Stimulated activated CD8-positive, alpha-beta memory T cell treated with anti-CD3 and anti-CD28 coated beads, Interleukin-15, amount 100 ng/mL, for 1 hour (primary cell): ENCODE results near the gene C12orf57.
A peak's percentile ranks its signal among the peaks of the same experiment; 100 is the strongest.

Experiments
- DNase-seq: peaks from one replicate; pipeline ENCODE4 v3.0.0-alpha.2; 2020; ENCODE audit warnings: low read depth

C12orf57 gene

DNA sequence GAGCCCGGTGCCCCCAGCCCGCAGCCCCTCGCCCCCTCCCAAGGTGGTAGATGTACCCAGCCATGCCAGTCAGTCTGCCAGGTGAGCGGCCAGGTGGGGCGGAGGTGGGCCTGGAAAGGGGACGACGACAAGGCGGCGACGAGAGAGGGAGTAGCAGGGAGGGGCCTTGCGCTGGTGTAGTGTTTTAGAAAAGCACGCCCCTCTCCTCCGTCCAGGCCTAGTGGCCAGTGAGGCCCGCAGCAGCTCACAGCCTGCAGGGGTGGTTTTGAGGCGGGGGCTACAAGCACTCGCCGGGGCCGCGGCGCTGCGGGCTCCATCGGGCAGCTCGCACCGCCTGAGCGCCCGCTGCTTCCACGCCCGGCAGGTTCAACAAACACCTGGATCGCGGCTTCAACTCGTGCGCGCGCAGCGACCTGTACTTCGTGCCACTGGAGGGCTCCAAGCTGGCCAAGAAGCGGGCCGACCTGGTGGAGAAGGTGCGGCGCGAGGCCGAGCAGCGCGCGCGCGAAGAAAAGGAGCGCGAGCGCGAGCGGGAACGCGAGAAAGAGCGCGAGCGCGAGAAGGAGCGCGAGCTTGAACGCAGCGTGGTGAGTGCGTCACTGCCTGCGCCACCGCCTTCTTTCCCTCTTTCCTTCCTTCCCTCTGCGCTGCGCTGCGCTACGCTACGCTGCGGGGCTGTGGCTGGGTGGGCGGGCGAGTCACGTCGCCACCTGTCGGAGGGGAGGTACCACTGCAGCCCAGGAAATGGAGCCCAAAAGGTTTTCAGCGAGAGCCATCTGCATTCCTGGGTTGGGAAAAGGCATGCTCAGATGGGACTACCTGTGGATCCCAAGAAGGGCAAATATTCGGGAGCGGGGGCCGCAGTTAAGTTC is 6.1 kb upstream of the C12orf57 start:
- DNase-seq, result peak; percentile 85

DNA sequence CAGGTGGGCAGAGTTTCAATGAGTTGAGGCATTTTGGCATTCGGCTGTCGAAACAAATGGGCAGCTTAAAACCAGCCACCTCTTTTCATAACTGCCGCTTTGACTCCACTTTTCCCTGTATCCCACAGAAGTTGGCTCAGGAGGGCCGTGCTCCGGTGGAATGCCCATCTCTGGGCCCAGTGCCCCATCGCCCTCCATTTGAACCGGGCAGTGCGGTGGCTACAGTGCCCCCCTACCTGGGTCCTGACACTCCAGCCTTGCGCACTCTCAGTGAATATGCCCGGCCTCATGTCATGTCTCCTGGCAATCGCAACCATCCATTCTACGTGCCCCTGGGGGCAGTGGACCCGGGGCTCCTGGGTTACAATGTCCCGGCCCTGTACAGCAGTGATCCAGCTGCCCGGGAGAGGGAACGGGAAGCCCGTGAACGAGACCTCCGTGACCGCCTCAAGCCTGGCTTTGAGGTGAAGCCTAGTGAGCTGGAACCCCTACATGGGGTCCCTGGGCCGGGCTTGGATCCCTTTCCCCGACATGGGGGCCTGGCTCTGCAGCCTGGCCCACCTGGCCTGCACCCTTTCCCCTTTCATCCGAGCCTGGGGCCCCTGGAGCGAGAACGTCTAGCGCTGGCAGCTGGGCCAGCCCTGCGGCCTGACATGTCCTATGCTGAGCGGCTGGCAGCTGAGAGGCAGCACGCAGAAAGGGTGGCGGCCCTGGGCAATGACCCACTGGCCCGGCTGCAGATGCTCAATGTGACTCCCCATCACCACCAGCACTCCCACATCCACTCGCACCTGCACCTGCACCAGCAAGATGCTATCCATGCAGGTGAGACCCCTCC is 5.2 kb upstream of the C12orf57 start:
- no peak for DNase-seq

DNA sequence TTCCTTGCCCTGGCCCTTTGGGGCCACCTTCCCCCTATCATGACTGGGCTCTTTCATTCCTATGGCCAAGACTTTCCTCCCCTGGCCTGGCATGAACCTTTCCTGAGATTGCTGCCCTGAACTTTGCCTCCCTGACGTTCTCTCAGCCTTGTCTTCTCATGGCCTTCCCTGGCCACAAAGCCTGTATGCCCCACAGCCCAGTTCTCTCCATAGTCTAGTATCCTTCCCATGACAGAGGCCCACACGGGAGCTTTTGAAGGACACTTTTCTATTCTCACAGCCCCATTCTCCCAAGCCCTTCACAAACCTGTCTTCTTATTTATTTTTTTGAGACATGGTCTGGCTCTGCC is 4.7 kb upstream of the C12orf57 start:
- no peak for DNase-seq

DNA sequence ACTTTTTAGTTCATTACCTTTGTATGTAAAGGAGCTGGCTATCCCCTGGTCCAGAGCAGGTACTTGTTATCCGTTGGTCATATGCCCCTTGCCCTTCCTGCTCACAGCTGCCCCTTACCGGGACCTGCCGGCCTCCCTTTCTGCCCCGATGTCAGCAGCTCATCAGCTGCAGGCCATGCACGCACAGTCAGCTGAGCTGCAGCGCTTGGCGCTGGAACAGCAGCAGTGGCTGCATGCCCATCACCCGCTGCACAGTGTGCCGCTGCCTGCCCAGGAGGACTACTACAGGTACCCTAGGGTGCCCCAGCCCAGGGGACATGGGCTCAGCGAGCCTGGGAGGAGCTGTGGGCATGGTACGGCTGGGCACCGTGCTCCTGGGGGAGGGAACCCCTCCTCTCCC is 2.6 kb upstream of the C12orf57 start:
- no peak for DNase-seq

DNA sequence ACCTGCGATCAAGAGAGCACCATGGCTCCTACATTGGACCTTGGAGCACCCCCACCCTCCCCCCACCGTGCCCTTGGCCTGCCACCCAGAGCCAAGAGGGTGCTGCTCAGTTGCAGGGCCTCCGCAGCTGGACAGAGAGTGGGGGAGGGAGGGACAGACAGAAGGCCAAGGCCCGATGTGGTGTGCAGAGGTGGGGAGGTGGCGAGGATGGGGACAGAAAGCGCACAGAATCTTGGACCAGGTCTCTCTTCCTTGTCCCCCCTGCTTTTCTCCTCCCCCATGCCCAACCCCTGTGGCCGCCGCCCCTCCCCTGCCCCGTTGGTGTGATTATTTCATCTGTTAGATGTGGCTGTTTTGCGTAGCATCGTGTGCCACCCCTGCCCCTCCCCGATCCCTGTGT is 2.0 kb upstream of the C12orf57 start:
- no peak for DNase-seq

DNA sequence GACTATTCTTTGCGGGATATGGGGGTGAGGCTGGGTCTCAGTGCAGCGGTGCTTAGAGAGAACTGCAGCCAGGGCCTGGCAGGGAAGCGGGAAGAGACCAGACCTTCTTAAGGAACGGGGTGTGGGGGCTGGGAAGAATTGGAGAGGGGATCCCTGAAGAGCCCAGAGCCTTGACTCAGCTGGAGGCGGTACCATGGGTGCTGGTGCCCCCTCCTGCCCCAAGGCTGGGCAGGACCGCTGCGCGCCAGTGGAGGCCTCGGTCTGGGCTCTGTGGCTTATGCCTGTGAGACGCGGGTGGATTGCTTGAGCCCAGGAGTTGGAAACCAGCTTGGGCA is 1.5 kb upstream of the C12orf57 start:
- no peak for DNase-seq

DNA sequence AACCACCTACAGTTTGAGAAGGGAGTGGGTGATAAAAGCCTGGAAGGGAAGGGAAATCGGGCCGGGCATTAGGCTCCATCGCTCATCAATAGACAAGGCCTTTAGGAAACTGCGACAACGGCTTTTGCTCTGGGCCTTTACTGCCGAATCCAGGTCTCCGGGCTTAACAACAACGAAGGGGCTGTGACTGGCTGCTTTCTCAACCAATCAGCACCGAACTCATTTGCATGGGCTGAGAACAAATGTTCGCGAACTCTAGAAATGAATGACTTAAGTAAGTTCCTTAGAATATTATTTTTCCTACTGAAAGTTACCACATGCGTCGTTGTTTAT is 467 bp upstream of the C12orf57 start:
- DNase-seq, result no peak

DNA sequence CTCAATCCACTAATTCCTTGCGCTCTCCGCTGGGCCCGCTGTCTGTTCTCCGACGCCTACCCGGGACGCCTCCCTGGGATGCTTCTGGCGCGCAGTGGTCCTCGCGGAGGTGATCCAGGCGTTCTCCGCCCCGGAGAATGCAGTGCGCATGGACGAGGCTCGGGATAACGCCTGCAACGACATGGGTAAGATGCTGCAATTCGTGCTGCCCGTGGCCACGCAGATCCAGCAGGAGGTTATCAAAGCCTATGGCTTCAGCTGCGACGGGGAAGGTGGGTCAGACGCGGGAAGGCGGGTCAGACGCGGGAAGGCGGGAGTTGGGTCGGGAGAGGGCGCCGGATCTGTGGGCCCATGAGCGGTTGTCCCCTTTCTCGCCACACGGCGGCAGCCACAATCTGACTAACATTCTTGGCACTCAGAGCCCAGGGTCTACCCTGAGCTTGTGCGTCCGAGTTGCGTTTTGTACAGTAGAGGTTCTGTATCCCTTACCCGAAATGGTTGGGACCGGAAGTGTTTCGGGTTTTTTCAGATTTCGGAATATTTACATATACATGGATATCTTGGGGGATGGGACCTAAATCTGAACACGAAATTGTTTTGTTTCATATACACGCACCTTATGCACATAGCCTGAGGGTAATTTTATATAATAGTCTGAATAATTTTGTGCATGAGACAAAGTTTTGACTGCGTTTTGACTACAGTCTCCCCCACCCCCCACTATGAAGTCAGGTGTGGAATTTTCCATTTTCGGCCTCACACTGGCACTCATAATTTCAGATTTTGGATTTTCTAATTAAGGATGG is 762 bp downstream of the C12orf57 start:
- DNase-seq, result peak; percentile 71

DNA sequence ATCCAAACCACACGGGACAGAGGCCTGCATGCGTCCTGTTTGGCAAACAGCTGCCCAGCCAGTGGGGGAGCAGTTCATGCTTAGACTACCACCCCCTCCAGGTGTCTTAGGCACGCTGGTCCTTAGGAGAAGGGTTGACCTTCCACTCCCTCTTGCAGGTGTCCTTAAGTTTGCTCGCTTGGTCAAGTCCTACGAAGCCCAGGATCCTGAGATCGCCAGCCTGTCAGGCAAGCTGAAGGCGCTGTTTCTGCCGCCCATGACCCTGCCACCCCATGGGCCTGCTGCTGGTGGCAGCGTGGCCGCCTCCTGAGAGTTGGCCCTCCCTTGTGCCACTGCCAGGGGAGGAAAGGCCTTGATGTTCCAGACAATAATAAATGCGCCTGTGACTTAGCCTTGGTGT is 1.8 kb downstream of the C12orf57 start:
- no peak for DNase-seq

DNA sequence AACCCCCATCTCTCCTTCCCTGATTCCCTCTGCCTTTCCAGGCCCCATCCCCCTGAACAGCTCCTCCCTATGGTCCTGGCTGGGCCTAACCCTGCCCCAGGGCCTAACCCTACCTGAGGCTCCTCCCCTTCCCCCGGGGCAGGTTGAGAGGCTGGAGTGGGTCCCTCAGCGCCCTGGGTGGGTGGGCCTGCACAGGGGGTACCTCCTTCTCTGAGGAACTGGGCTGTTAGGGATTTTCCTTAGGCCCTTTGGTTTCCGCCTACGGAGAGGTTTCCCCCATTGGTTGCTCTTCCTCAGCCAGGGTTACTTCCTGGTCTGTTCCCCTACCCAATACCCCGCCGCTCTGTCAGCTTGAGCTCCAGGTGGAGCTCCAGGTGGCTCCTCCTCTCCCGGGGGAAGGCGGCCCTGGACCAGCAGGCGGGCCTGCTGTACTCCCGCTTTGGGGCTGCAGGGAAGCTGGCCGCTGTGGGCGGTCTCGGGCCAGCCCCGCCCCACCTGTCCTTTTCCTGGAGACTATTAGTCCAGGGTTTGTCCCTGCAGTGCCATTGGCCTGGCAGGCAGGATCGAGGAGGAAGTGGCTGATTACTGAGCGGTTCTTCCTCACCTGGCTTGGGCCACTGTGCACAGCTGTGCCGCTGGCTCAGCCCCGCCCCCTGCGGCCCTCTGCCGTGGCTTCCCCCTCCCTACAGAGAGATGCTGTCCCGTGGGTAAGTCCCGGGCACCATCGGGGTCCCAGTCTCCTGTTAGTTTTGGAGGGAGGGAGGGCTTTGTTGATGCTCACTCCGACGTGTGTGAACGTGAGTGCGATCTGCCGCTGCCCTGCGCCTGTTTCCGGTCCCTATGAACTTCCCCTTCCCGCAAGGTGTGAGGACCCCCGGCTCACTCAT is 2.5 kb downstream of the C12orf57 start:
- no peak for DNase-seq

DNA sequence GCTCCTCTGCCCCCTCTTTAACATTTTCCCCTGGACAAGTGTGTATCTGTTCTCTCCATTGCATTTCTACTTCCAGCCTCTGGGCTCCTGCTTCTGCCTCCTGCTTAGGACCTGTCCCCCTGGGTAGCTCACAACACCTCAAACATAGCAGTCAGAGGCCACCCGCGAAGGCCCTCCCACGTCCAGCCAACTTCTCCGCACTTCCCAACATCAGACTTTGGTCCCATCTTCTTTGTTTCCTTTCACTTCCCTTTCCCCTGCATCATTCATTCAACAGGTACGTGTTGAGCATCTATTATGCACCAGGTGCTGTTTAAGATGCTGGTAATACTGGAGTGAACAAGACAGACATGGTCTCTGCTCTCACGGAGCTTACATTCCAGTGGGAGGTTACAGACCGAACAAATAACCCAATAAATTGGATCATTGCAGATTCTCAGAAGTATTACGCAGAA is 3.1 kb downstream of the C12orf57 start:
- DNase-seq, result no peak

DNA sequence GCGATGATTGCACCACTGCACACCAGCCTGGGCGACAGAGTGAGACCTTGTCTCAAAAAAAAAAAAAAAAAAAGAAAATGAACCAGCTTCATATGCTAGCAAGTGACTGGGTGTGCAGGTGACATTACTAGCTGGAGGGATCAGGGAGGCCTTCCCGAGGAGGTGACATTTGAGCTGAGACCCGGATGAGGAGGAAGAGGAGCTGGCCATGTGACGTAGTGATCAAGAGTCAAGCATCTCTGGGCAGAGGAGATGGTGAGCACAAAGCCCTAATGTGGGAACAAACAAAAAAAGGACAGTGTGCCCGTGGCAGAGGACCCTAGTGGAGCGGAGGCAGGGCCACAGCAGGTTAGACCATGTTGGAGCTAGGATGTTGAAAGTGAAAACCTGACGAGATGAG is 3.8 kb downstream of the C12orf57 start:
- no peak for DNase-seq

DNA sequence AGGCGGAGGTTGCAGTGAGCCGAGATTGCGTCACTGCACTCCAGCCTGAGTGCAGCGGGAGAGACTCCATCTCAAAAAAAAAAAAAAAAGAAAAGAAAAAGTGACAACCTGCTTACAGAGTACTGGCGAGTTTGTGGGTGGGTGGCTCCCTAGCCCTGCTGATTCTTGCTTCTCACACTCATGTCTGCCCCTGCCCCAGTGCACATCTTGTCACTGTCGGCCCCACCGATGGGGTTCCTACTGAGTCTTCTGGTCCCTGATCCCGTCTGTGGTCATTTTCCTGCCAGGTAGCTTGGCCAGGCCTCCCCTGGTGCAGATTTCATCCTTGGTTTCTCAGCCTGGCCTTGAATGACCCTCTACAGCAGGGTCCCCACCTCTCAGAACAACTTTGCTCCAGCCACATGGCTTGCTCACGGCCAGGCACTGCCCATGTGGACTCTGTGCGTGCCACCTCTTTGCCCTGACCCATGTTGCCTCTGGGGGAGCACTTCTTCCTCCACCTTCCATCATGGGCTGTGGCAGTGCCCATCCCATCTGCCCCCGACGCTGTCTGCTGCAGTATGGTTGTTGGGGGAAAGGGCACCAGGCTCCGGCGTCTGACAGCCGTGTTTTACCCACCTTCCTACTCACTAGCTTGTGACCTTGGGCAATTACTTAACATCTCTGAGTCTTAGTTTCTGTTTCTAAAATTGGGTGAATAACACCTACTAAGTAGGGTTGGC is 5.2 kb downstream of the C12orf57 start:
- DNase-seq, result no peak

DNA sequence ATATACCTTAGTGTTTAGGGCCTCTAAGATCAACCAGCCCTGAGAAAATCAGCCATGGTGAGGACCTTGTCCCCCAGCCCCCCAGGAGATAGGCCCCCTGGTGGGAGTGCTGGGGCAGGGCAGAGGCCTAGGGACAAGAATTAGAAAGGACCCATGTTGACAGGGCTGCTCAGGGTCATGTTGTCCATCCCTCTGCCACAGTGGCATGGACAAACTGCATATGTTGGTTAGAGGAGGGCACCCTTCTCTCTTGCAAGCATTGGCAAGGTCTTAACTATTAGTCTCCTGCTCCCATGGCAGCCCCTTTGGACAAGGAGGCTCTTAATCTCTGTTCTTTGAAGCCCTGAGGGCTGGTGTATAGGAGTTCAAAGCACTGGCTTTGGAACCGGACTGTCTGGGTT is 6.6 kb downstream of the C12orf57 start:
- no peak for DNase-seq

DNA sequence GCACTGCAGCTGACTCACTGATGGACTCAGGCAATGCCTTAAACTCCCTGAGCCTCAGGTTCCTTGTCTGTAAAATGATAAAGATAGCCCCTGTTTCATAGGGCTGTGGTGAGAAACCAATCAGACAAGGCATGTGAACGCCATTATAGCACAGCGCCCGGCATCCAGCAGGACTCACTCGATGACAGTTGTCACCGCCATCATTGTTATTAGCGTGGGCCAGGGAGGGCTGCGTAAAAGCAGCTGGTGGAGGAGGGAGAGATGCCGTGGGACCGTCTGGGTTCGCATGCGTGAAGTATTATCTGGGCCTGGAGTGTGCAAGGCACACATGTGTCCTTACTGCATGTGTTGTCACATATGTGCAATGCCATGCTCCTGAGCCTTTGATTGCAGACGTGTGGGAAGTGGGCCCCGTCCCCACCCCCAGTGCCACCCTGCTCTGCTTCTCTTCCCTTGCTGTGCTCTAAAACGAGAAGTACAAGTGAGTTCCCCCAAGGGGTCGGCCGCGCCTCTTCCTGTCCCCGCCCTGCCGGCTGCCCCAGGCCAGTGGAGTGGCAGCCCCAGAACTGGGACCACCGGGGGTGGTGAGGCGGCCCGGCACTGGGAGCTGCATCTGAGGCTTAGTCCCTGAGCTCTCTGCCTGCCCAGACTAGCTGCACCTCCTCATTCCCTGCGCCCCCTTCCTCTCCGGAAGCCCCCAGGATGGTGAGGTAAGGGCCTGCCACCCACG is 7.2 kb downstream of the C12orf57 start, which contains the start of gene PTPN6:
TSS of gene PTPN6 (plus strand) at position 546 of the 730 bp plus-strand sequence. CDS start at position 703, 157 bp downstream.
- DNase-seq, result no peak

DNA sequence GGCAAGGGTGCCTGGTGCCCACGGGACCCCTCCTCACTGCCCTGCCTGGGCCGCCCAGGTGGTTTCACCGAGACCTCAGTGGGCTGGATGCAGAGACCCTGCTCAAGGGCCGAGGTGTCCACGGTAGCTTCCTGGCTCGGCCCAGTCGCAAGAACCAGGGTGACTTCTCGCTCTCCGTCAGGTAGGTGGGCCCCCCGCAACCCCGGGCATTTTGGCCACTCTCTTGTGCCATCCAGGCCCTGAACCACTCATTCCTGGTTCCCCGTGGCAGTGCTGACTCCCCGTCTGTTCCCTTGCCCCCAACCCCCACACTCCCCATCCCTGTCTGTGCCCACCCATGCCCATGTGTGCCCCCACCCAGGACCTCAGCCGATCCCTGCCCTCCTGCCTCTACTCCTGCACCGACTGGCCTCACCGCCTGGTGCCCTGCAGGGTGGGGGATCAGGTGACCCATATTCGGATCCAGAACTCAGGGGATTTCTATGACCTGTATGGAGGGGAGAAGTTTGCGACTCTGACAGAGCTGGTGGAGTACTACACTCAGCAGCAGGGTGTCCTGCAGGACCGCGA is 7.8 kb downstream of the C12orf57 start:
- DNase-seq, result no peak

DNA sequence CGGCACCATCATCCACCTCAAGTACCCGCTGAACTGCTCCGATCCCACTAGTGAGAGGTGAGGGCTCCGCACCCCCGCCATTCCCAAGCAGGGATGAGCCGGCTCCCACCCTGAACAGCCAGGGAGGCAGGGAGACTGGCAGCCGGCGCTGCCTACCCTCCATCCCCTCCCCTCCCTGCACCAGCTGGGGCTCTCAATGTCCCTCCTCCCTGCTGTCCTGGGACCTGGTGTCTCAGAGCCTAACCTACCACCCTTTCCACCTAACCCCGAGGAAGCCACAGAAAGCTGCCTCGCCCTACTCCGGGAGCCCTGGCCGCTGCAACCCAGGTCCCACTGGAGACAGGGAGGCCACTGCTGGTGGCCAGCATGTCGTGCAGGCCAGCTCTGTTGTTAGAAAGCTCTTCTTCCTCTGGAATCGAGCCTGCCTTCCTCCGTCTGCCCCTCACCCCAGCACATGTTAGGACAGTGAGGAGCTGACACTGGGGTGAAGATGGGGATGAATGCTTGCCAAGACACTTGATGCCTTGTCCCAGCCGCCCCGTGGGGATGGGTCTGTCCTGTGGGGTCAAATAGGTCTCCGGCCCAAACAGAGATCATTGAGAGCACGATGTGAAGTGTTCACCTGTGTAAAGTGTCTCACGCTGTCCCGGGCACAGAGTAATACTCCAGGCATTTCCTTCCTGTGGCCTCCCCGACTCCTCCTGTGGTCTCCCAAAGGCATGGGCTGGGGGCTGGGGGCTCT is 8.5 kb downstream of the C12orf57 start:
- DNase-seq, result no peak

DNA sequence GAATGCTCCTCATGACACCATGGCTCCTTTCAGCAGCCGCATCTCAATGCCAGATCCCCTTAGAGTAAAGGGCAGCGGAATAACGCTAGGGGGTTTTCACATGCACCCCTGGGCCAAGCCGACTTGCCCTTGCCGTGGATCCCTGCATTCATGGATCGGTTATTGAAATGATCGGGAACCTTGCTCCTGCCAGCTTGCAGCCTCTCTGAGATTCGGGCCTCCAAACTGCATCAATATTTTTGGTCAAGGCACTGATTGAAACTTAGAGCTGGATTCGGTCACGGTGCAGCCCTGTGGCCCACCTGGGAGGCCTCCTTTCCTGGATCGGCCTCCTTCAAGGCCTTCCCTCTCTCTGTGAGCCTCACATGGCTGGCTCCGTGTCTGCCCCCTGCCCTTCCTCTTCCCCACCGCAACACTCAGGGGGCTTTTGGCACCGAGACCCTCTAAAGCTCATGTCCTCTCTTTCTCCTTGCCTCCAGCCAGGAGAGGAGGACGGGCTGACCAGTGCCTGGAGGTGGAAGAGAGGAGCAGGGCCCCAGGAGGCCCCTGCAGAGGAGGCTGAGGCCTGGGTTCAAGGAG is 9.1 kb downstream of the C12orf57 start:
- no peak for DNase-seq
